ENCODE results near the gene CHN1. TPM values are rescaled to one million over a fixed set of nuclear protein-coding genes. Genes with fewer than 3 reads are reported as not detected.

The CHN1 gene
- total RNA-seq, 1 donor from 2014 or later, result 7.3 TPM

- peaks cover 7% of the 10 kb centered on the region for H3K4me1 Mint-ChIP-seq (ENCODE audit: low read depth)
- H3K4me3 Mint-ChIP-seq (ENCODE audit: low read depth), result no peak overlapping the region
- H3K27ac Mint-ChIP-seq, result no peak overlapping the region
- no peaks in the 10 kb centered on the region for H3K36me3 Mint-ChIP-seq (ENCODE audit: low read depth)
- H3K27me3 Mint-ChIP-seq (ENCODE audit: low read depth), result peaks cover 1% of the 10 kb centered on the region
- no peaks in the 10 kb centered on the region for H3K9me3 Mint-ChIP-seq
- intact Hi-C loops (cut with micrococcal nuclease), result no loop called here
- DNase-seq (ENCODE audit: low spot score), result no peak
Measured at GRCh38 chr2:174892546-174892945, 112.6 kb downstream of the CHN1 start.

- Mint-ChIP-seq H3K4me1 (ENCODE audit: low read depth) (peaks cover 5% of the 10 kb centered on the region), H3K36me3 (ENCODE audit: low read depth) (no peaks in the 10 kb centered on the region), H3K9me3 (no peaks in the 10 kb centered on the region), H3K4me3 (ENCODE audit: low read depth) (no peak overlapping the region), H3K27ac (no peak overlapping the region), H3K27me3 (ENCODE audit: low read depth) (no peaks in the 10 kb centered on the region)
- DNase-seq (ENCODE audit: low spot score), result no peak
- intact Hi-C loops (cut with micrococcal nuclease), result no loop called here
Measured at GRCh38 chr2:174888646-174889271, 116.4 kb downstream of the CHN1 start.

- no peaks in the 10 kb centered on the region for H3K9me3 Mint-ChIP-seq
- H3K27me3 Mint-ChIP-seq (ENCODE audit: low read depth), result no peaks in the 10 kb centered on the region
- no peak for DNase-seq (ENCODE audit: low spot score)
- intact Hi-C loops (cut with micrococcal nuclease), result no loop called here
- H3K4me3 Mint-ChIP-seq (ENCODE audit: low read depth), result no peak overlapping the region
- no peaks in the 10 kb centered on the region for H3K36me3 Mint-ChIP-seq (ENCODE audit: low read depth)
- no peak overlapping the region for H3K27ac Mint-ChIP-seq
- peaks cover 5% of the 10 kb centered on the region for H3K4me1 Mint-ChIP-seq (ENCODE audit: low read depth)
Measured at GRCh38 chr2:174888146-174888545, 117.0 kb downstream of the CHN1 start.

GRCh38 chr2:174882416-174882815 is 122.8 kb downstream of the CHN1 start:
- H3K27me3 Mint-ChIP-seq (ENCODE audit: low read depth), result no peaks in the 10 kb centered on the region
- intact Hi-C loops (cut with micrococcal nuclease), result no loop called here
- no peaks in the 10 kb centered on the region for H3K4me1 Mint-ChIP-seq (ENCODE audit: low read depth)
- H3K36me3 Mint-ChIP-seq (ENCODE audit: low read depth), result no peaks in the 10 kb centered on the region
- H3K4me3 Mint-ChIP-seq (ENCODE audit: low read depth), result no peak overlapping the region
- H3K9me3 Mint-ChIP-seq, result no peaks in the 10 kb centered on the region
- DNase-seq (ENCODE audit: low spot score), result no peak
- no peak overlapping the region for H3K27ac Mint-ChIP-seq

- Mint-ChIP-seq H3K27me3 (ENCODE audit: low read depth) (peaks cover 1% of the 10 kb centered on the region), H3K27ac (no peak overlapping the region), H3K36me3 (ENCODE audit: low read depth) (no peaks in the 10 kb centered on the region), H3K9me3 (no peaks in the 10 kb centered on the region), H3K4me1 (ENCODE audit: low read depth) (no peaks in the 10 kb centered on the region), H3K4me3 (ENCODE audit: low read depth) (no peak overlapping the region)
- intact Hi-C loops (cut with micrococcal nuclease), result no loop called here
- DNase-seq (ENCODE audit: low spot score), result no peak
Measured at GRCh38 chr2:174881678-174882077, 123.5 kb downstream of the CHN1 start.

- H3K27ac Mint-ChIP-seq, result no peak overlapping the region
- DNase-seq (ENCODE audit: low spot score), result no peak
- intact Hi-C loops (cut with micrococcal nuclease), result no loop called here
- no peaks in the 10 kb centered on the region for H3K9me3 Mint-ChIP-seq
- no peaks in the 10 kb centered on the region for H3K4me1 Mint-ChIP-seq (ENCODE audit: low read depth)
- H3K36me3 Mint-ChIP-seq (ENCODE audit: low read depth), result no peaks in the 10 kb centered on the region
- H3K27me3 Mint-ChIP-seq (ENCODE audit: low read depth), result peaks cover 2% of the 10 kb centered on the region
- H3K4me3 Mint-ChIP-seq (ENCODE audit: low read depth), result no peak overlapping the region
Measured at GRCh38 chr2:174878537-174879147, 126.5 kb downstream of the CHN1 start.

GRCh38 chr2:174877751-174878150 is 127.4 kb downstream of the CHN1 start:
- H3K9me3 Mint-ChIP-seq, result no peaks in the 10 kb centered on the region
- DNase-seq (ENCODE audit: low spot score), result no peak
- no peak overlapping the region for H3K27ac Mint-ChIP-seq
- H3K4me1 Mint-ChIP-seq (ENCODE audit: low read depth), result no peaks in the 10 kb centered on the region
- intact Hi-C loops (cut with micrococcal nuclease), result no loop called here
- H3K36me3 Mint-ChIP-seq (ENCODE audit: low read depth), result no peaks in the 10 kb centered on the region
- no peak overlapping the region for H3K4me3 Mint-ChIP-seq (ENCODE audit: low read depth)
- H3K27me3 Mint-ChIP-seq (ENCODE audit: low read depth), result peaks cover 2% of the 10 kb centered on the region

- no peaks in the 10 kb centered on the region for H3K9me3 Mint-ChIP-seq
- no peak overlapping the region for H3K27ac Mint-ChIP-seq
- no peak for DNase-seq (ENCODE audit: low spot score)
- no peaks in the 10 kb centered on the region for H3K36me3 Mint-ChIP-seq (ENCODE audit: low read depth)
- H3K4me3 Mint-ChIP-seq (ENCODE audit: low read depth), result no peak overlapping the region
- H3K27me3 Mint-ChIP-seq (ENCODE audit: low read depth), result peaks cover 2% of the 10 kb centered on the region
- intact Hi-C loops (cut with micrococcal nuclease), result no loop called here
- no peaks in the 10 kb centered on the region for H3K4me1 Mint-ChIP-seq (ENCODE audit: low read depth)
Measured at GRCh38 chr2:174877301-174877700, 127.9 kb downstream of the CHN1 start.

GRCh38 chr2:174874085-174874484 is 131.1 kb downstream of the CHN1 start:
- Mint-ChIP-seq H3K9me3 (no peaks in the 10 kb centered on the region), H3K4me3 (ENCODE audit: low read depth) (no peak overlapping the region), H3K36me3 (ENCODE audit: low read depth) (no peaks in the 10 kb centered on the region), H3K4me1 (ENCODE audit: low read depth) (no peaks in the 10 kb centered on the region), H3K27me3 (ENCODE audit: low read depth) (peaks cover 4% of the 10 kb centered on the region), H3K27ac (no peak overlapping the region)
- DNase-seq (ENCODE audit: low spot score), result no peak
- intact Hi-C loops (cut with micrococcal nuclease), result no loop called here

GRCh38 chr2:174873471-174873870 is 131.7 kb downstream of the CHN1 start:
- H3K36me3 Mint-ChIP-seq (ENCODE audit: low read depth), result no peaks in the 10 kb centered on the region
- intact Hi-C loops (cut with micrococcal nuclease), result no loop called here
- H3K4me1 Mint-ChIP-seq (ENCODE audit: low read depth), result no peaks in the 10 kb centered on the region
- H3K27ac Mint-ChIP-seq, result no peak overlapping the region
- H3K9me3 Mint-ChIP-seq, result no peaks in the 10 kb centered on the region
- no peak overlapping the region for H3K4me3 Mint-ChIP-seq (ENCODE audit: low read depth)
- peaks cover 8% of the 10 kb centered on the region for H3K27me3 Mint-ChIP-seq (ENCODE audit: low read depth)
- no peak for DNase-seq (ENCODE audit: low spot score)

- Mint-ChIP-seq H3K9me3 (no peaks in the 10 kb centered on the region), H3K27ac (no peak overlapping the region), H3K27me3 (ENCODE audit: low read depth) (peaks cover 8% of the 10 kb centered on the region), H3K4me3 (ENCODE audit: low read depth) (no peak overlapping the region), H3K4me1 (ENCODE audit: low read depth) (no peaks in the 10 kb centered on the region), H3K36me3 (ENCODE audit: low read depth) (no peaks in the 10 kb centered on the region)
- DNase-seq (ENCODE audit: low spot score), result no peak
- intact Hi-C loops (cut with micrococcal nuclease), result no loop called here
Measured at GRCh38 chr2:174870787-174871186, 134.4 kb downstream of the CHN1 start.

GRCh38 chr2:174868878-174869277 is 136.3 kb downstream of the CHN1 start:
- DNase-seq (ENCODE audit: low spot score), result no peak
- H3K4me3 Mint-ChIP-seq (ENCODE audit: low read depth), result no peak overlapping the region
- intact Hi-C loops (cut with micrococcal nuclease), result no loop called here
- peaks cover 11% of the 10 kb centered on the region for H3K27me3 Mint-ChIP-seq (ENCODE audit: low read depth)
- H3K36me3 Mint-ChIP-seq (ENCODE audit: low read depth), result no peaks in the 10 kb centered on the region
- no peaks in the 10 kb centered on the region for H3K9me3 Mint-ChIP-seq
- no peak overlapping the region for H3K27ac Mint-ChIP-seq
- H3K4me1 Mint-ChIP-seq (ENCODE audit: low read depth), result no peaks in the 10 kb centered on the region

GRCh38 chr2:174866421-174866820 is 138.8 kb downstream of the CHN1 start:
- no peak for DNase-seq (ENCODE audit: low spot score)
- Mint-ChIP-seq H3K27me3 (ENCODE audit: low read depth) (peaks cover 15% of the 10 kb centered on the region), H3K36me3 (ENCODE audit: low read depth) (no peaks in the 10 kb centered on the region), H3K4me1 (ENCODE audit: low read depth) (no peaks in the 10 kb centered on the region), H3K9me3 (no peaks in the 10 kb centered on the region), H3K4me3 (ENCODE audit: low read depth) (no peak overlapping the region), H3K27ac (no peak overlapping the region)
- intact Hi-C loops (cut with micrococcal nuclease), result no loop called here
